Measurements from ENCODE around the gene RNF14. TPM values are rescaled to one million over a fixed set of nuclear protein-coding genes. Genes with fewer than 3 reads are reported as not detected.

RNF14 gene
- total and polyA plus RNA-seq, 2 of the 8 experiments (the other 6 are each of a cell fraction or from before 2014, with no cell fraction given), result 4.7 to 20.2 TPM

GRCh38 chr5:141944076-141944475 lies 24.8 kb upstream of the RNF14 start (continued):
- no peak for TF ChIP-seq CHD2 (IDR thresholded peaks at IDR 0.05; ENCODE audit: low read length)
- TF ChIP-seq SIX5 (IDR thresholded peaks at IDR 0.05; ENCODE audit: low read depth, low read length), result no peak

Measured in H1 (cell line).